ENCODE results near the gene FOXF2. TPM values are rescaled to one million over a fixed set of nuclear protein-coding genes. Genes with fewer than 3 reads are reported as not detected.
"Not testable (repeated sequence)": the region's sequence is repeated elsewhere in the genome, so short reads cannot be mapped to it uniquely, and the experiment has no call there.

Gene FOXF2
- total RNA-seq (2014; rRNA removed; shearing (Covaris generic)): 16.4 and 17.3 TPM in 2 replicates
- 9.7 and 11.5 TPM in 2 replicates for polyA plus RNA-seq (2014; cell fraction: nucleus; rRNA removed)

- DNase-seq (ENCODE audit: extremely low read depth, low read depth): no peak
These were observed at the start of gene FOXF2 for GRCh38 chr6:1389369-1390132. FOXF2 (plus strand) TSS chr6:1389576; CDS start chr6:1389948, 372 bp downstream.

- DNase-seq (ENCODE audit: extremely low read depth, low read depth): no peak
These were observed 43.3 kb upstream of the FOXF2 start for GRCh38 chr6:1346101-1346500.

GRCh38 chr6:1346558-1347091 is 42.8 kb upstream of the FOXF2 start:
- DNase-seq (ENCODE audit: extremely low read depth, low read depth): no peak

GRCh38 chr6:1347161-1347560 is 42.2 kb upstream of the FOXF2 start:
- no peak for DNase-seq (ENCODE audit: extremely low read depth, low read depth)

- no peak for DNase-seq (ENCODE audit: extremely low read depth, low read depth)
These were observed 40.7 kb upstream of the FOXF2 start for GRCh38 chr6:1348675-1349074.

- DNase-seq (ENCODE audit: extremely low read depth, low read depth): no peak
These were observed 39.7 kb upstream of the FOXF2 start for GRCh38 chr6:1349655-1350054.

GRCh38 chr6:1351381-1352008 is 37.9 kb upstream of the FOXF2 start:
- DNase-seq (ENCODE audit: extremely low read depth, low read depth): no peak

- not testable (repeated sequence) for DNase-seq (ENCODE audit: extremely low read depth, low read depth)
These were observed 34.3 kb upstream of the FOXF2 start for GRCh38 chr6:1355068-1355467.

GRCh38 chr6:1361717-1362116 is 27.7 kb upstream of the FOXF2 start:
- DNase-seq (ENCODE audit: extremely low read depth, low read depth): not testable (repeated sequence)

GRCh38 chr6:1362643-1363042 is 26.7 kb upstream of the FOXF2 start:
- DNase-seq (ENCODE audit: extremely low read depth, low read depth): no peak

- DNase-seq (ENCODE audit: extremely low read depth, low read depth): no peak
These were observed 26.1 kb upstream of the FOXF2 start for GRCh38 chr6:1363298-1363697.

- no peak for DNase-seq (ENCODE audit: extremely low read depth, low read depth)
These were observed 25.4 kb upstream of the FOXF2 start for GRCh38 chr6:1363729-1364572.

- no peak for DNase-seq (ENCODE audit: extremely low read depth, low read depth)
These were observed 24.6 kb upstream of the FOXF2 start for GRCh38 chr6:1364791-1365190.

- no peak for DNase-seq (ENCODE audit: extremely low read depth, low read depth)
These were observed 23.7 kb upstream of the FOXF2 start for GRCh38 chr6:1365686-1366085.

- no peak for DNase-seq (ENCODE audit: extremely low read depth, low read depth)
These were observed 21.6 kb upstream of the FOXF2 start for GRCh38 chr6:1367771-1368170.

- DNase-seq (ENCODE audit: extremely low read depth, low read depth): no peak
These were observed 20.4 kb upstream of the FOXF2 start for GRCh38 chr6:1368940-1369339.

- DNase-seq (ENCODE audit: extremely low read depth, low read depth): not testable (repeated sequence)
These were observed 19.7 kb upstream of the FOXF2 start for GRCh38 chr6:1369695-1370094.

GRCh38 chr6:1371933-1372332 is 17.4 kb upstream of the FOXF2 start:
- no peak for DNase-seq (ENCODE audit: extremely low read depth, low read depth)

GRCh38 chr6:1372690-1373089 is 16.7 kb upstream of the FOXF2 start:
- DNase-seq (ENCODE audit: extremely low read depth, low read depth): no peak

- DNase-seq (ENCODE audit: extremely low read depth, low read depth): no peak
These were observed 12.7 kb upstream of the FOXF2 start for GRCh38 chr6:1376653-1377052.

GRCh38 chr6:1377526-1377925 is 11.8 kb upstream of the FOXF2 start:
- DNase-seq (ENCODE audit: extremely low read depth, low read depth): no peak
